Type B pancreatic cell (in vitro differentiated cells): ENCODE measurements around the gene RERE. TPM values are rescaled to one million over a fixed set of nuclear protein-coding genes. Genes with fewer than 3 reads are reported as not detected.

ENCODE experiments used
- DNase-seq: peaks from one replicate; pipeline ENCODE4 v3.0.0; 2021; ENCODE audit warnings: mixed read lengths; ENCODE audit not compliant: unreplicated experiment; ENCODE audit errors: extremely low spot score
- H3K27ac Mint-ChIP-seq: 2 replicates; pipeline ENCODE4 v1.8.0; 2021; ENCODE audit warnings: mild to moderate bottlenecking, mixed read lengths
- H3K27me3 Mint-ChIP-seq: 2 replicates; pipeline ENCODE4 v1.8.0; 2021; ENCODE audit warnings: mixed read lengths
- H3K36me3 Mint-ChIP-seq: 2 replicates; pipeline ENCODE4 v1.8.0; 2021; ENCODE audit warnings: mixed read lengths
- H3K4me1 Mint-ChIP-seq: one replicate; pipeline ENCODE4 v1.8.0; 2021; ENCODE audit warnings: mixed read lengths; ENCODE audit not compliant: unreplicated experiment
- H3K4me3 Mint-ChIP-seq: 2 replicates; pipeline ENCODE4 v1.8.0; 2021; ENCODE audit warnings: mild to moderate bottlenecking, mixed read lengths
- H3K9me3 Mint-ChIP-seq: 2 replicates; pipeline ENCODE4 v1.8.0; 2021; ENCODE audit warnings: mixed read lengths
- total RNA-seq: library from RNA; stranded (reverse); gene quantifications from 2 replicates; pipeline ENCODE4 v1.2.1, GENCODE V29; 2021; ENCODE audit warnings: low replicate concordance
- TF ChIP-seq, protein P1 (sequence below): fragments of 200-600 bp; sonication (generic); conservative IDR thresholded peaks from 2 replicates; pipeline ENCODE4 v1.5.0; 2021; ENCODE audit warnings: antibody characterized with exemption, mild to moderate bottlenecking

Gene RERE
- total RNA-seq, 1 donor from 2014 or later, result 141 TPM

DNA sequence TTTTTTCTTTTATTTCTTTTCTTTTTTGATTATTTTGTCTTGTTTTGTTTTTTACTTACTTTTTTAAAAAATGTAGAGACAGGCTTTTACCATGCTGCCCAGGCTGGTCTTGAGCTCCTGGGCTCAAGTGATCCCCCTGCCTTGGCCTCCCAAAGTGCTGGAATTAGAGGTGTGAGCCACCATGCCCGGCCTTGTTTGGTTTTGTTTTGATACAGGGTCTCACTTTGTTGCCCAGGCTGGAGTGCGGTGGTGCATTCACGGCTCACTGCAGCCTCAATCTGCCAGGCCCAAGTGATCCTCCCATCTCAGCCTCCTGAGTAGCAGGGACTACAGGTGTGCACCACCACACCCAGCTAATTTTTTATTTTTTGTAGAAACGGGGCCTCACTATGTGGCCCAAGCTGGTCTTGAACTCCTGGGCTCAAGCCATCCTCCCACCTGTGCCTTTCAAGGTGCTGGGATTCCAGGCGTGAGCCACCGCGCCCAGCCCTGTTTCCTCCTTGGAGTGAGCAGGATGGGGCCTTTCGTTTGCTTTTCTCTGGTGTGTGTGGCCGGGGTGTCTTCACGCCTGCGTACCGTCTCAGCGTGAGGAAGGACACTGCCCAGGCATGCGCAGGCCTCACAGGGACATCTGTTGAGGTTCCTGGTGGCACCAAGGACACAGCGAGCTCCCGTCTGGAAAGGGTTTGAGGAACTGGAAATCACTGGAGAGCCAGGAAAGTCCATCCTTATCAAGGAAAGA lies 484.0 kb downstream of the RERE start:
- no peak for DNase-seq
- Mint-ChIP-seq H3K27ac (no peak overlapping the region), H3K9me3 (peaks cover 5% of the 10 kb centered on the region), H3K4me1 (no peaks in the 10 kb centered on the region), H3K36me3 (peaks cover 4% of the 10 kb centered on the region), H3K27me3 (no peaks in the 10 kb centered on the region), H3K4me3 (no peak overlapping the region)
- TF ChIP-seq, protein P1, sequence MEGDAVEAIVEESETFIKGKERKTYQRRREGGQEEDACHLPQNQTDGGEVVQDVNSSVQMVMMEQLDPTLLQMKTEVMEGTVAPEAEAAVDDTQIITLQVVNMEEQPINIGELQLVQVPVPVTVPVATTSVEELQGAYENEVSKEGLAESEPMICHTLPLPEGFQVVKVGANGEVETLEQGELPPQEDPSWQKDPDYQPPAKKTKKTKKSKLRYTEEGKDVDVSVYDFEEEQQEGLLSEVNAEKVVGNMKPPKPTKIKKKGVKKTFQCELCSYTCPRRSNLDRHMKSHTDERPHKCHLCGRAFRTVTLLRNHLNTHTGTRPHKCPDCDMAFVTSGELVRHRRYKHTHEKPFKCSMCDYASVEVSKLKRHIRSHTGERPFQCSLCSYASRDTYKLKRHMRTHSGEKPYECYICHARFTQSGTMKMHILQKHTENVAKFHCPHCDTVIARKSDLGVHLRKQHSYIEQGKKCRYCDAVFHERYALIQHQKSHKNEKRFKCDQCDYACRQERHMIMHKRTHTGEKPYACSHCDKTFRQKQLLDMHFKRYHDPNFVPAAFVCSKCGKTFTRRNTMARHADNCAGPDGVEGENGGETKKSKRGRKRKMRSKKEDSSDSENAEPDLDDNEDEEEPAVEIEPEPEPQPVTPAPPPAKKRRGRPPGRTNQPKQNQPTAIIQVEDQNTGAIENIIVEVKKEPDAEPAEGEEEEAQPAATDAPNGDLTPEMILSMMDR, result no peak

DNA sequence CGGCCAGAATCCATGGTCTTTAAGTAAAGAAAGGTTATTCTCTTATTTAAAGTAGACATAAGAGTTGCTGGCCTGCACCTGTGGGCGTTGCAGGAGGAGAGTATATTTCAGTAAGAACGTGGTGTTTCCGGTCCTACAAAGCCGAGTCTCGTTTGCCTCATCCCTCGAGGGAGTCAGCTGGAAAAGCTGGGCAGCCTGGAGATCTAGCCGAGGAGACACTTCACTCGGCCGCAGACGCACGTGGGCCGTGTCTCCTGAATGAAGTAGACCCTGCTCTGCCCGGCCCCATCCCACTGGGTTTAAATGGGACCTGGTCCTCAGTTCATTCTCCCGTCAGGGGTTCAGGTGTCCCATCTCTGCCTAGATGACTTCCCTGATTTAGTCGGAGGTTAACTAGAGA lies 484.6 kb downstream of the RERE start:
- DNase-seq, result no peak
- peaks cover 5% of the 10 kb centered on the region for H3K9me3 Mint-ChIP-seq
- peaks cover 4% of the 10 kb centered on the region for H3K36me3 Mint-ChIP-seq
- no peak overlapping the region for H3K27ac Mint-ChIP-seq
- H3K27me3 Mint-ChIP-seq, result no peaks in the 10 kb centered on the region
- no peak overlapping the region for H3K4me3 Mint-ChIP-seq
- no peaks in the 10 kb centered on the region for H3K4me1 Mint-ChIP-seq
- TF ChIP-seq, protein P1, result no peak

DNA sequence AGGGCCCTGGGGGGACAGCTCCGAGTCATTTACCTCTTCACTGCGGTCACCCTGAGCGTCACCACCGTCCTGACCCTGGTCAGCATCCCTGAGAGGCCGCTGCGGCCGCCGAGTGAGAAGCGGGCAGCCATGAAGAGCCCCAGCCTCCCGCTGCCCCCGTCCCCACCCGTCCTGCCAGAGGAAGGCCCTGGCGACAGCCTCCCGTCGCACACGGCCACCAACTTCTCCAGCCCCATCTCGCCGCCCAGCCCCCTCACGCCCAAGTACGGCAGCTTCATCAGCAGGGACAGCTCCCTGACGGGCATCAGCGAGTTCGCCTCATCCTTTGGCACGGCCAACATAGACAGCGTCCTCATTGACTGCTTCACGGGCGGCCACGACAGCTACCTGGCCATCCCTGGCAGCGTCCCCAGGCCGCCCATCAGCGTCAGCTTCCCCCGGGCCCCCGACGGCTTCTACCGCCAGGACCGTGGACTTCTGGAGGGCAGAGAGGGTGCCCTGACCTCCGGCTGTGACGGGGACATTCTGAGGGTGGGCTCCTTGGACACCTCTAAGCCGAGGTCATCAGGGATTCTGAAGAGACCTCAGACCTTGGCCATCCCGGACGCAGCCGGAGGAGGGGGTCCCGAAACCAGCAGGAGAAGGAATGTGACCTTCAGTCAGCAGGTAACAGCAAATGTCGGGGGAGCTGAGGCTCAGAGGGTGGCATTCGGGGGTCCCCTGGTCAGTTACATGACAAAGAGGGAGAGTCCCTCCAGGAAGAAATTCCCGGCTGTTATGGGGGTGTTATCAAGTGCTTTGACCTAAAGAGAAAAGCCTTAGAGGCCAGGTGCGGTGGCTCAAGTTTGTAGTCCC lies 486.9 kb downstream of the RERE start:
- H3K27ac Mint-ChIP-seq, result no peak overlapping the region
- no peak for DNase-seq
- H3K36me3 Mint-ChIP-seq, result no peaks in the 10 kb centered on the region
- H3K4me3 Mint-ChIP-seq, result no peak overlapping the region
- no peaks in the 10 kb centered on the region for H3K9me3 Mint-ChIP-seq
- H3K27me3 Mint-ChIP-seq, result no peaks in the 10 kb centered on the region
- no peaks in the 10 kb centered on the region for H3K4me1 Mint-ChIP-seq
- TF ChIP-seq, protein P1, result no peak

DNA sequence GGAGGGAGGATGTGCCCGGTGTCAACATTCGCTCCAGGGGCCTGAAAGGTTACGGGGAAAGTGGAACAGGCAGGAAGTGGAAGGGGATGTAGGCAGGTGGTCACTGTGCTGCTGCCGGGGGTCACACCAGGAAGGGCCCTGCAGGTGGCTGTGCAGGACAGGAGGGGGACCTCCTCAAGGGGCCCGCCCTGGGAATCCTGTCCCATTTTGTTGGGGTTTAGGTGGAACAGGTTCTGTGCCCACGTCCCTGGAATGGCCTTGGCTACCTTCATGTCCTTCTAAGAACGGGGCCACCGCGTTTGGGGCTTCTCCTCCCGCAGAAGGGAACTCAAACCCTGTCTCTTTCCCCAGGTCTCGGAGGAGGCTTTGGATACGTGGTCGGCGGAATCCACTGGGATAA lies 487.6 kb downstream of the RERE start:
- Mint-ChIP-seq H3K9me3 (no peaks in the 10 kb centered on the region), H3K27ac (no peak overlapping the region), H3K27me3 (no peaks in the 10 kb centered on the region), H3K36me3 (no peaks in the 10 kb centered on the region), H3K4me1 (no peaks in the 10 kb centered on the region), H3K4me3 (no peak overlapping the region)
- no peak for DNase-seq
- TF ChIP-seq, protein P1, result no peak

DNA sequence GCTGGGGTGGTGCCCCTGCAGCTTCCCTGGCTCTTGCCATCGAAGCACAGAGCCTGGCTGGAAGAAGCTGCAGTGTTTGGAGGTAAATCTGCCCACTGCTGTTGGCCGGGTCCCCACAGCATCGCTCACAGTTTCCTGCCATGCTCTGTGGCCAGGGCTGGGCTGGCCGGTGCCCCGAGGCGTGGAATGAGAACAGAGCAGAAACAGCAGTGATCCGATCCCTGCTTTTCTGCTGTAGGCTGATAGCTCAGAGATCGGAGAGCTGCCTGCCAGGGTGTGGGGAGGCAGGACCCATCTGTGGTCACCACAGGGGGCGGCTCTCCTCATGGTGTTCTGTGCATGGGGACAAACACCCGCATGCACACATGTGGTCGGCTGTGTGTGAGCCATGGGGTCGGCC lies 488.0 kb downstream of the RERE start:
- H3K36me3 Mint-ChIP-seq, result no peaks in the 10 kb centered on the region
- no peak overlapping the region for H3K27ac Mint-ChIP-seq
- TF ChIP-seq, protein P1, result no peak
- no peaks in the 10 kb centered on the region for H3K4me1 Mint-ChIP-seq
- H3K4me3 Mint-ChIP-seq, result no peak overlapping the region
- DNase-seq, result no peak
- H3K27me3 Mint-ChIP-seq, result no peaks in the 10 kb centered on the region
- no peaks in the 10 kb centered on the region for H3K9me3 Mint-ChIP-seq
